ENCODE data around the gene FRMD4A.

GRCh38 chr10:14198078-14198477 lies 132.6 kb downstream of the FRMD4A start:
- TF ChIP-seq CTCF (IDR thresholded peaks at IDR 0.05; ENCODE audit: low read depth, low read length) (no peak), POLR2A (IDR thresholded peaks at IDR 0.05; ENCODE audit: extremely low read depth, insufficient read length) (no peak)

All from NB4 (cell line).